Measurements from ENCODE around the gene FLACC1. TPM values are rescaled to one million over a fixed set of nuclear protein-coding genes. Genes with fewer than 3 reads are reported as not detected.
A peak's percentile ranks its signal among the peaks of the same experiment; 100 is the strongest.

Gene FLACC1
- total and polyA plus RNA-seq, 2 experiments from 2014 or later: 1.4 to 2.3 TPM

- TF ChIP-seq EZH2phosphoT487 (IDR thresholded peaks at IDR 0.05; ENCODE audit: insufficient read depth, low read depth) (no peak), EZH2 (IDR thresholded peaks at IDR 0.05; ENCODE audit: insufficient read depth, poor library complexity, severe bottlenecking) (no peak)
- Histone ChIP-seq H3K9me3 (ENCODE audit: low read depth) (no peaks in the 10 kb centered on the region), H3K4me1 (ENCODE audit: insufficient read depth) (peaks cover 11% of the 10 kb centered on the region), H3K4me3 (no peak overlapping the region), H3K27ac (no peak overlapping the region), H3K27me3 (replicated peaks; ENCODE audit: insufficient read depth) (no peaks in the 10 kb centered on the region), H3K4me2 (ENCODE audit: unreplicated experiment) (no peak overlapping the region), H3K9ac (no peak overlapping the region), H4K20me1 (ENCODE audit: insufficient read depth) (no peaks in the 10 kb centered on the region), H2AFZ (no peak overlapping the region), H3K9me2 (ENCODE audit: insufficient read depth) (no peaks in the 10 kb centered on the region), H3K79me2 (ENCODE audit: insufficient read depth) (no peaks in the 10 kb centered on the region), H3F3A (ENCODE audit: insufficient read depth) (peaks cover 14% of the 10 kb centered on the region), H3K36me3 (ENCODE audit: low read depth) (0 out of 2 replicates have a peak, but pooled peaks cover 6% of the 10 kb centered on the region)
- DNase-seq: no peak
- in situ Hi-C loops (cut with MboI): loop anchor here (5.0 kb wide), 1 partner anchor 123 kb away; no protein-coding TSS in a partner anchor
- 88 to 89% methylated on average over 4 of the region's 4 CpGs for WGBS, 2 experiments (ENCODE audit: low coverage in 1 of 2, low lambda C conversion rate in 2 of 2, missing lambda C conversion rate in 2 of 2)
These were observed 3.1 kb upstream of the FLACC1 start for GRCh38 chr2:201360256-201360655.

DNA sequence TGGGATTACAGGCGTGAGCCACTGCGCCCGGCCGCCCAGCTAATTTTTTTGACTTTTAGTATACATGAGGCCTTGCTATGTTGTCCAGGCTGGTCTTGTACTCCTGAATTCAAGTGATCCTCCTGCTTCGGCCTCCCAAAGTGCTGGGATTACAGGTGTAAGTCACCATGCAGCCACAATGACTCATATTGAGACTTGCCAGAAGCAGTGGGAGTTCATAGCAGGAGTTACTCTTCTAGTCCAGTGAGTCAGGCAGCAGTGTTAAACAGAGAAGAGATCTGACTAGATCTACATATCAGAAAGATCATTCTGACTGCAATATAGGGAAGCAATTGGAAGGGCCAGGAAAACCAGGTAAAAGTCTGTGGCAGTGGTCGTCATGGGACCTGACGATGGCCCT, 1.5 kb upstream of the FLACC1 start:
- H3K4me2 ChIP-seq (ENCODE audit: unreplicated experiment): peak overlapping the region; percentile 50
- H3K4me1 ChIP-seq (ENCODE audit: insufficient read depth): peaks cover 11% of the 10 kb centered on the region
- H3K79me2 ChIP-seq (ENCODE audit: insufficient read depth): no peaks in the 10 kb centered on the region
- no peak for TF ChIP-seq EZH2 (IDR thresholded peaks at IDR 0.05; ENCODE audit: insufficient read depth, poor library complexity, severe bottlenecking)
- TF ChIP-seq EZH2phosphoT487 (IDR thresholded peaks at IDR 0.05; ENCODE audit: insufficient read depth, low read depth): no peak
- no peaks in the 10 kb centered on the region for H3K27me3 ChIP-seq (replicated peaks; ENCODE audit: insufficient read depth)
- no peaks in the 10 kb centered on the region for H3K9me2 ChIP-seq (ENCODE audit: insufficient read depth)
- no peaks in the 10 kb centered on the region for H3K9me3 ChIP-seq (ENCODE audit: low read depth)
- H3K9ac ChIP-seq: no peak overlapping the region
- WGBS, 2 experiments (ENCODE audit: low coverage in 1 of 2, low lambda C conversion rate in 2 of 2, missing lambda C conversion rate in 2 of 2): 59 to 65% methylated on average over 7 of the region's 7 CpGs
- H3K4me3 ChIP-seq: no peak overlapping the region
- peak; percentile 92 for DNase-seq
- H2AFZ ChIP-seq: no peak overlapping the region
- H3F3A ChIP-seq (ENCODE audit: insufficient read depth): peaks cover 14% of the 10 kb centered on the region
- 0 out of 2 replicates have a peak, but pooled peaks cover 6% of the 10 kb centered on the region for H3K36me3 ChIP-seq (ENCODE audit: low read depth)
- H3K27ac ChIP-seq: peak overlapping the region; percentile 38; the same call in 1 of the 2 replicates
- in situ Hi-C loops (cut with MboI): no loop called here
- H4K20me1 ChIP-seq (ENCODE audit: insufficient read depth): no peaks in the 10 kb centered on the region

DNA sequence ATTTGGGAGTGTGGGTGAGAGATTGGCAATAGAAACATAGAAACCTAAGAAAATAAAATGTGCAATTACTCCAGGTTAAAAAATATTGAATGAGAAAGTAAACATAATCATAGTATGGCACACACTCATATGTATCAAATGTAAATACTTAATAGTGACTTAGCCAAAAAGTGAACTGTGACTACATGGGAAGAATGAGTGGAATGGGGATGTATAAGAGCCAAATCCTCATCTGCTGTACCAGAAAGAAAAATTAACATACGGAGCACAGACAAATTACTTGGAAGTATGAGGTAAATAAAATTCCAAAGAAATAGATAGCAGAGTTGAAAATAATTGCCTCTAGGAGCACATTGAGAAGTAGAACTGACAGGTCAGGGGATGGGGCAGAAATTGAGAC, 4.0 kb downstream of the FLACC1 start:
- H3K9me3 ChIP-seq (ENCODE audit: low read depth): no peaks in the 10 kb centered on the region
- in situ Hi-C loops (cut with MboI): no loop called here
- H3K27me3 ChIP-seq (replicated peaks; ENCODE audit: insufficient read depth): no peaks in the 10 kb centered on the region
- DNase-seq: no peak
- H3K27ac ChIP-seq: no peak overlapping the region
- H3K4me2 ChIP-seq (ENCODE audit: unreplicated experiment): no peak overlapping the region
- H4K20me1 ChIP-seq (ENCODE audit: insufficient read depth): no peaks in the 10 kb centered on the region
- no peaks in the 10 kb centered on the region for H3K79me2 ChIP-seq (ENCODE audit: insufficient read depth)
- 67 to 72% methylated on average over 1 of the region's 1 CpG for WGBS, 2 experiments (ENCODE audit: low coverage in 1 of 2, low lambda C conversion rate in 2 of 2, missing lambda C conversion rate in 2 of 2)
- no peaks in the 10 kb centered on the region for H3K4me1 ChIP-seq (ENCODE audit: insufficient read depth)
- 0 out of 2 replicates have a peak, but pooled peaks cover 6% of the 10 kb centered on the region for H3K36me3 ChIP-seq (ENCODE audit: low read depth)
- TF ChIP-seq EZH2 (IDR thresholded peaks at IDR 0.05; ENCODE audit: insufficient read depth, poor library complexity, severe bottlenecking) (no peak), EZH2phosphoT487 (IDR thresholded peaks at IDR 0.05; ENCODE audit: insufficient read depth, low read depth) (no peak)
- H3K9ac ChIP-seq: no peak overlapping the region
- no peaks in the 10 kb centered on the region for H3K9me2 ChIP-seq (ENCODE audit: insufficient read depth)
- H2AFZ ChIP-seq: no peak overlapping the region
- no peaks in the 10 kb centered on the region for H3F3A ChIP-seq (ENCODE audit: insufficient read depth)
- no peak overlapping the region for H3K4me3 ChIP-seq

GRCh38 chr2:201350879-201351278, 6.3 kb downstream of the FLACC1 start:
- no peak for TF ChIP-seq EZH2phosphoT487 (IDR thresholded peaks at IDR 0.05; ENCODE audit: insufficient read depth, low read depth)
- no peak for TF ChIP-seq EZH2 (IDR thresholded peaks at IDR 0.05; ENCODE audit: insufficient read depth, poor library complexity, severe bottlenecking)
- no peaks in the 10 kb centered on the region for H3K9me3 ChIP-seq (ENCODE audit: low read depth)
- H3K27ac ChIP-seq: no peak overlapping the region
- no peak overlapping the region for H3K9ac ChIP-seq
- H4K20me1 ChIP-seq (ENCODE audit: insufficient read depth): no peaks in the 10 kb centered on the region
- no peak overlapping the region for H3K4me3 ChIP-seq
- no peak overlapping the region for H2AFZ ChIP-seq
- in situ Hi-C loops (cut with MboI): no loop called here
- no peaks in the 10 kb centered on the region for H3F3A ChIP-seq (ENCODE audit: insufficient read depth)
- no peak for DNase-seq
- H3K9me2 ChIP-seq (ENCODE audit: insufficient read depth): no peaks in the 10 kb centered on the region
- no peaks in the 10 kb centered on the region for H3K4me1 ChIP-seq (ENCODE audit: insufficient read depth)
- WGBS, 2 experiments (ENCODE audit: low coverage in 1 of 2, low lambda C conversion rate in 2 of 2, missing lambda C conversion rate in 2 of 2): 87 to 93% methylated on average over 4 of the region's 4 CpGs
- no peaks in the 10 kb centered on the region for H3K27me3 ChIP-seq (replicated peaks; ENCODE audit: insufficient read depth)
- no peaks in the 10 kb centered on the region for H3K36me3 ChIP-seq (ENCODE audit: low read depth)
- H3K4me2 ChIP-seq (ENCODE audit: unreplicated experiment): no peak overlapping the region
- no peaks in the 10 kb centered on the region for H3K79me2 ChIP-seq (ENCODE audit: insufficient read depth)

DNA sequence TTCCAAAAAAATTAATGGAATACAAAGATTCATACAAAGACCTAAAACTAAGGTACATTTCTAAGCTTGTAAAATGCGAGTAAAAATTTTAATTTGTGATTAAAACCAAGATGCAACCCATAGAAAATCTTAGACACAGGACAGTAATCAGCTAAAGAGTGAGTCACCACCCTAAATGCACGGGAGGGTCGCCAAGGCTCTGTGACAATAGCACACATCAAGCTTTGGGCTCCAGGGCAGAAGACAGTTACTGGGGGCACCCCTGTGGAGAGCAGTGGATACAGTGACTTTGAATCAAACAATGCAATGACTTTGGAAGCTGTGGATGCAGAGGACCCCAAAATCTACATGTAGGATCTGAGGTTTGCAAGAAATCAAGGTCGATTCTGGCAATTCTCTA, 7.5 kb downstream of the FLACC1 start:
- no peaks in the 10 kb centered on the region for H3K9me2 ChIP-seq (ENCODE audit: insufficient read depth)
- no peaks in the 10 kb centered on the region for H4K20me1 ChIP-seq (ENCODE audit: insufficient read depth)
- H3K79me2 ChIP-seq (ENCODE audit: insufficient read depth): no peaks in the 10 kb centered on the region
- no peak overlapping the region for H2AFZ ChIP-seq
- no peak overlapping the region for H3K27ac ChIP-seq
- in situ Hi-C loops (cut with MboI): no loop called here
- no peaks in the 10 kb centered on the region for H3K4me1 ChIP-seq (ENCODE audit: insufficient read depth)
- H3K4me2 ChIP-seq (ENCODE audit: unreplicated experiment): no peak overlapping the region
- no peak for TF ChIP-seq EZH2 (IDR thresholded peaks at IDR 0.05; ENCODE audit: insufficient read depth, poor library complexity, severe bottlenecking)
- TF ChIP-seq EZH2phosphoT487 (IDR thresholded peaks at IDR 0.05; ENCODE audit: insufficient read depth, low read depth): no peak
- no peaks in the 10 kb centered on the region for H3K27me3 ChIP-seq (replicated peaks; ENCODE audit: insufficient read depth)
- H3K9ac ChIP-seq: no peak overlapping the region
- no peak overlapping the region for H3K4me3 ChIP-seq
- no peaks in the 10 kb centered on the region for H3K36me3 ChIP-seq (ENCODE audit: low read depth)
- peak; percentile 12 for DNase-seq
- no peaks in the 10 kb centered on the region for H3F3A ChIP-seq (ENCODE audit: insufficient read depth)
- 61 to 71% methylated on average over 4 of the region's 4 CpGs for WGBS, 2 experiments (ENCODE audit: low coverage in 1 of 2, low lambda C conversion rate in 2 of 2, missing lambda C conversion rate in 2 of 2)
- H3K9me3 ChIP-seq (ENCODE audit: low read depth): no peaks in the 10 kb centered on the region
